GM20000 (cell line): ENCODE results near the gene CTCFL.

ENCODE experiments used
- DNase-seq: peaks from one replicate; pipeline ENCODE4 v3.0.0; 2012; ENCODE audit warnings: low spot score
- CTCF ChIP-seq: IDR thresholded peaks from 2 replicates; pipeline ENCODE4 v1.5.1; 2012; ENCODE audit warnings: mild to moderate bottlenecking, control low read depth; ENCODE audit errors: extremely low read depth, missing control alignments

Gene CTCFL

GRCh38 chr20:57455386-57455785 is 69.6 kb downstream of the CTCFL start:
- no peak for DNase-seq
- no peak for TF ChIP-seq CTCF

- no peak for DNase-seq
- no peak for TF ChIP-seq CTCF
These were observed 72.9 kb downstream of the CTCFL start for GRCh38 chr20:57451795-57452661.

GRCh38 chr20:57451431-57451794 is 73.5 kb downstream of the CTCFL start:
- no peak for TF ChIP-seq CTCF
- DNase-seq: no peak

- DNase-seq: peak; percentile 49
- TF ChIP-seq CTCF: no peak
These were observed 74.0 kb downstream of the CTCFL start for GRCh38 chr20:57450931-57451330.

GRCh38 chr20:57450419-57450818 is 74.5 kb downstream of the CTCFL start:
- DNase-seq: peak; percentile 81
- TF ChIP-seq CTCF: no peak

GRCh38 chr20:57449398-57450354 is 75.3 kb downstream of the CTCFL start:
- no peak for DNase-seq
- TF ChIP-seq CTCF: no peak
